Neural crest cell (in vitro differentiated cells): ENCODE data around the gene NFASC. TPM values are rescaled to one million over a fixed set of nuclear protein-coding genes. Genes with fewer than 3 reads are reported as not detected.

ENCODE experiments used
- DNase-seq: peaks from one replicate; pipeline ENCODE4 v3.0.0; 2021; ENCODE audit warnings: low read depth, mixed read lengths, low spot score
- H3K27ac Mint-ChIP-seq: one replicate; pipeline ENCODE4 v1.8.0; 2021; ENCODE audit warnings: mild to moderate bottlenecking, mixed read lengths; ENCODE audit not compliant: unreplicated experiment
- H3K27me3 Mint-ChIP-seq: 2 replicates; pipeline ENCODE4 v1.8.0; 2021; ENCODE audit warnings: low read depth, mild to moderate bottlenecking, mixed read lengths
- H3K36me3 Mint-ChIP-seq: 2 replicates; pipeline ENCODE4 v1.8.0; 2021; ENCODE audit warnings: low read depth, mild to moderate bottlenecking, mixed read lengths
- H3K4me1 Mint-ChIP-seq: 2 replicates; pipeline ENCODE4 v1.8.0; 2021; ENCODE audit warnings: mixed read lengths
- H3K4me3 Mint-ChIP-seq: one replicate; pipeline ENCODE4 v1.8.0; 2021; ENCODE audit warnings: mild to moderate bottlenecking, mixed read lengths
- H3K9me3 Mint-ChIP-seq: 2 replicates; pipeline ENCODE4 v1.8.0; 2021; ENCODE audit warnings: mixed read lengths
- total RNA-seq: library from RNA; stranded (reverse); gene quantifications from 2 replicates; pipeline ENCODE4 v1.2.1, GENCODE V29; 2021
- TF ChIP-seq, protein P1 (sequence below): fragments of 200-600 bp; sonication (generic); conservative IDR thresholded peaks from 2 replicates; pipeline ENCODE4 v1.5.0; 2021; ENCODE audit warnings: antibody characterized with exemption, mild to moderate bottlenecking

Gene NFASC
- total RNA-seq, 1 donor from 2014 or later: 12.9 TPM

DNA sequence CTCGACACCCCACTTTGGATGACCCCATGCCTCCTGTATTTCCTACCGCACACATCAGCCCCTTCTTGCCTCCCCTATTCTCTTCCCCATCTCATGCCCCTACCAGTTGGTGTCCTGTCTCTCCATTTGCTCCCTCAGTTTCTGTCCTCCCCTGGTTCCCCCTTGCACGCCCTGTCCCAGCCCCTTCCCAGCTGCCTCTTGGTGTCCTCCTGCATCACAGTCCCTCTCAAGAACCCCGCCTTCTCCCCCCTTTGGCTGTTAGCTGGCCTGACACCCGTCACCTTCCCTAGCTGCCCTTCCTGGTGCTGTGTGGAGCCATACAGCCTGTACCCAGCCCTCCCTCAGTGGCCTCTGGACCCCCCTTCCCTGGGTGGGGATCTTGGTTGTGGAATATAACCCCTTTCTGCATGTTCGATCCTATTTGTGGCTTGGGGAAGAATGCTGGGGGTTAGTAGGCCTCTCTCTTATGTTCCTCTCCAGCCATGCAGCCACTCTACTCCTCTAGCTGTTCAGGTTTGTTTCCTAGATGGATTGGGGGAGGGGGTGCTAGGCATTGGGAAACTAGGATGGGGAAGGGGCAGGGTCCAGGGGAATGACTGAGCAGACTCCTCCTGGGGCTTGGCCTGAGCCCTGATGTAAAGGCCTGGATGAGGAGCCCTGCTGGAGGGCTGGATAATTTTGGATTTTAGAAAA is 41.4 kb upstream of the NFASC start:
- Mint-ChIP-seq H3K9me3 (no peaks in the 10 kb centered on the region), H3K27ac (peak overlapping the region; percentile 43)

DNA sequence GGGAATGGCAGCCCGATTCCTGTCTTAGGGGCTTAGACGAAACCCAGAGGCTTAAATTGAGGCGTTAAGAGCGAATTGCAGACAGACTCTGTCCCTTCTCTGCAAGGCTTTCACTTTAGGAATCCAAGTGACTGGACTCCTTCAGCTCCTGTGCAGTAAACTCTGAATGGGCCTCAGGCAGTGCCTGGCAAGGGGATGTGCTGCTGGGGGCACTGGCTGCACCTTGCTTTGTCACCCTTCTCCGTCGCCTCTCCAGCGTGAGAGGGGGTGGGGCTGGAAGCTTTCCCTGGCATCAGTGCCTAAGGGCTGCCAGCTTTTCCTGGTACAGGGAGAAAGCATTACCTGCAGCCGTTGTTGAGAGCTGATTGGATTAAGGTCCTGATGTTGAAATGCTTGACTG is 39.9 kb upstream of the NFASC start:
- H3K27ac Mint-ChIP-seq: no peak overlapping the region
- H3K4me3 Mint-ChIP-seq: no peak overlapping the region
- TF ChIP-seq, protein P1, sequence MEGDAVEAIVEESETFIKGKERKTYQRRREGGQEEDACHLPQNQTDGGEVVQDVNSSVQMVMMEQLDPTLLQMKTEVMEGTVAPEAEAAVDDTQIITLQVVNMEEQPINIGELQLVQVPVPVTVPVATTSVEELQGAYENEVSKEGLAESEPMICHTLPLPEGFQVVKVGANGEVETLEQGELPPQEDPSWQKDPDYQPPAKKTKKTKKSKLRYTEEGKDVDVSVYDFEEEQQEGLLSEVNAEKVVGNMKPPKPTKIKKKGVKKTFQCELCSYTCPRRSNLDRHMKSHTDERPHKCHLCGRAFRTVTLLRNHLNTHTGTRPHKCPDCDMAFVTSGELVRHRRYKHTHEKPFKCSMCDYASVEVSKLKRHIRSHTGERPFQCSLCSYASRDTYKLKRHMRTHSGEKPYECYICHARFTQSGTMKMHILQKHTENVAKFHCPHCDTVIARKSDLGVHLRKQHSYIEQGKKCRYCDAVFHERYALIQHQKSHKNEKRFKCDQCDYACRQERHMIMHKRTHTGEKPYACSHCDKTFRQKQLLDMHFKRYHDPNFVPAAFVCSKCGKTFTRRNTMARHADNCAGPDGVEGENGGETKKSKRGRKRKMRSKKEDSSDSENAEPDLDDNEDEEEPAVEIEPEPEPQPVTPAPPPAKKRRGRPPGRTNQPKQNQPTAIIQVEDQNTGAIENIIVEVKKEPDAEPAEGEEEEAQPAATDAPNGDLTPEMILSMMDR: no peak
- peaks cover 67% of the 10 kb centered on the region for H3K27me3 Mint-ChIP-seq
- no peak for DNase-seq
- H3K36me3 Mint-ChIP-seq: no peaks in the 10 kb centered on the region
- H3K4me1 Mint-ChIP-seq: peaks cover 23% of the 10 kb centered on the region
- H3K9me3 Mint-ChIP-seq: no peaks in the 10 kb centered on the region

More for the DNA sequence above, 41.4 kb upstream of the NFASC start:
- peaks cover 69% of the 10 kb centered on the region for H3K27me3 Mint-ChIP-seq
- TF ChIP-seq, protein P1: no peak
- peak overlapping the region; percentile 69 for H3K4me3 Mint-ChIP-seq
- peaks cover 19% of the 10 kb centered on the region for H3K4me1 Mint-ChIP-seq
- DNase-seq: no peak
- H3K36me3 Mint-ChIP-seq: no peaks in the 10 kb centered on the region

DNA sequence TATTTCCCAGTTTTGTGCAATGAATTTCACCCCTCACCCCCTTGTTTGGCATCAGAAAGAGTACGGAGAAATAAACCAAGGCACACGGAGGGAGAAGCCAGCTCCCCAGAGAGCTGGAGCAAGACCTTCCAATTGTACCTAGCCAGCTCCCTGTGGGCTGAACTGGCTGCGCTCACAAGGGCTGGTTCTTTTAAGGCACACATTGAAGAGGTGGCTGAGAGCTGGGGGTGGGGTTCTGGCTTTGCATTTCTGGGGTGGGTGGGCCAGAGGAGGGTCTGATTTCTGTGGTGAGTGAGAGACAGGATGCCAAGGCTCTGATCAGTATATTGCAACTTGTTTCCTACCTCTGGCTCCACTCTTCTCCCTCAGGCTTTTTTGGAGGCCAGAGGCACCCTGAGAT is 39.5 kb upstream of the NFASC start:
- H3K27me3 Mint-ChIP-seq: peaks cover 67% of the 10 kb centered on the region
- DNase-seq: no peak
- peaks cover 23% of the 10 kb centered on the region for H3K4me1 Mint-ChIP-seq
- no peak overlapping the region for H3K27ac Mint-ChIP-seq
- no peak overlapping the region for H3K4me3 Mint-ChIP-seq
- no peaks in the 10 kb centered on the region for H3K36me3 Mint-ChIP-seq
- H3K9me3 Mint-ChIP-seq: no peaks in the 10 kb centered on the region
- TF ChIP-seq, protein P1: no peak

DNA sequence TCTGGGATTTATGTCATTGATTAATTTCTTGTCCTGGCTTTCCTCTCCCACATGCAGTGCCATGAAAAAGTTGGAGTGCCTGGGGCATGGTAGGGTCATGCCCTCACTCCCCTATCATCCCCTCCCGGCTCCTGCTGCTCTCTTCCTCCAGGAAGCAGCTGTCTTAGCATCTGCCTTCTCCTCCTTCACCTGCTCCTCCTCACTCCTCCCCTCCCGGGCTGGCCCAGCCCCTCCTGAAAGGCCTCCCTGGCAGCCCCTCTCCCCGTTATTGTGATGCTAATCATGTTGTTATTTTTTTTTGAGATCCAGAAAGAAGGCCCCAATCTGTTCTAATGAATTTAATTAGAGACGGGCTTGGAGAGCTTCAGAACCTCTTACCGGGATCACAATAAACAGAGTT is 36.3 kb upstream of the NFASC start:
- no peak for DNase-seq
- Mint-ChIP-seq H3K36me3 (no peaks in the 10 kb centered on the region), H3K27ac (no peak overlapping the region), H3K27me3 (peaks cover 54% of the 10 kb centered on the region), H3K4me3 (peak overlapping the region; percentile 11), H3K9me3 (no peaks in the 10 kb centered on the region), H3K4me1 (peaks cover 15% of the 10 kb centered on the region)
- TF ChIP-seq, protein P1: no peak

DNA sequence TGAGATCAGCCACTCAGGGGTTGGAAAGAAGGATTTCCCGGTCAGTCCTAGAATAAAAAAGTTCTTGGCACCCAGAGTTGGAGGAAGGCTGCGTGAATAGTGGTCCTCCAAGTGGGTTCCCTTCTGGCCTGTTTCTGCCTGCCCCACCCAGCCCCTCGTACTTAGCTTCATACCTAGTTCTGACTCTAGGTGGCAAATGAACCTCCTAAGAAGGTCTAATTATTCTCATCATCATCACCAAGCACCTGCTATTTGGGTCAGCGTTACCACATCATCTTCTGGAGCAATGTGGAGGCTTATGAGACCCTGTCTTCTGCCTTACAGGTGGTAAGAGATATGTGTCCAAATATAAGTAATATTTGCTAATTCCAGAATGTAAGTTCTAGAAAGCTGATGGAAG is 35.9 kb upstream of the NFASC start:
- H3K36me3 Mint-ChIP-seq: no peaks in the 10 kb centered on the region
- H3K27me3 Mint-ChIP-seq: peaks cover 52% of the 10 kb centered on the region
- H3K27ac Mint-ChIP-seq: no peak overlapping the region
- H3K4me1 Mint-ChIP-seq: peaks cover 15% of the 10 kb centered on the region
- TF ChIP-seq, protein P1: no peak
- DNase-seq: no peak
- no peaks in the 10 kb centered on the region for H3K9me3 Mint-ChIP-seq
- H3K4me3 Mint-ChIP-seq: no peak overlapping the region
